Psoas muscle (tissue), 8 donors: Measurements from ENCODE around the gene A3GALT2. TPM values are rescaled to one million over a fixed set of nuclear protein-coding genes. Genes with fewer than 3 reads are reported as not detected.

Experiments
- ATAC-seq, 4 donors: fragments of 200-7000 bp; cut with Tn5 transposase; one replicate each; pipeline ENCODE4 v1.9.1; 2020; ENCODE audit warnings: moderate library complexity in 3 of 4, mild to moderate bottlenecking in 2 of 4
- DNase-seq, 2 donors: peaks; one replicate each; pipeline ENCODE4 v3.0.0-alpha.2; 2020
- H3K27ac ChIP-seq: fragments of 200-600 bp; one replicate; pipeline ENCODE4 v1.8.0; 2022
- H3K27me3 ChIP-seq, 3 donors: fragments of 200-600 bp in 1 of 3; one replicate each; pipeline versions ENCODE4 v1.6.1 to v1.8.0; 2013 to 2022; ENCODE audit warnings: low read length in 2 of 3, mild to moderate bottlenecking in 2 of 3, moderate library complexity in 1 of 3; ENCODE audit not compliant: insufficient read depth in 3 of 3
- H3K36me3 ChIP-seq, 2 donors: fragments of 200-600 bp in 1 of 2; one replicate each; pipeline versions ENCODE4 v1.6.1 to v1.8.0; 2013 to 2022; ENCODE audit warnings: low read depth in 1 of 2, mild to moderate bottlenecking in 1 of 2, moderate library complexity in 1 of 2; ENCODE audit not compliant: insufficient read depth in 1 of 2
- H3K4me1 ChIP-seq: fragments of 200-600 bp; one replicate; pipeline ENCODE4 v1.8.0; 2022
- H3K4me3 ChIP-seq: fragments of 200-600 bp; one replicate; pipeline ENCODE4 v1.8.0; 2022; ENCODE audit warnings: mild to moderate bottlenecking
- H3K9me3 ChIP-seq: fragments of 200-600 bp; one replicate; pipeline ENCODE4 v1.8.0; 2022
- CTCF ChIP-seq: fragments of 200-600 bp; IDR thresholded peaks from one replicate; pipeline ENCODE4 v1.8.0; 2022; ENCODE audit warnings: antibody characterized with exemption
- WGBS, 3 donors: extraction: QIAGEN DNeasy Blood & Tissue Kit; methylation state at CpG; one replicate each; pipeline versions ENCODE4 v1.1.6 to v1.1.7; 2013; 5-methylcytosine and 5-hydroxymethylcytosine counted together
- intact Hi-C, 2 donors: fragments of 100-400 bp; cut with DNase I; formaldehyde crosslinking; loops; one replicate each; pipeline versions ENCODE4 v1.11.0 to v1.14.2; 2022
- polyA plus RNA-seq, 3 donors: library from polyadenylated mRNA; stranded (reverse); fragments of 200-250 nt; gene quantifications; one replicate each; pipeline ENCODE4 v1.2.3, GENCODE V29; 2013
- total RNA-seq, 4 donors: library from RNA; stranded (reverse); fragmentation: NEBNext Ultra II Directional in 2 of 4; extraction: Animal tissue kit (Norgen Biotek cat#: 25700) in 2 of 4; gene quantifications; one replicate each; pipeline versions ENCODE4 v1.2.1 to v1.2.4, GENCODE V29; 2021 to 2023
- donor health status: healthy with polysubstance abuse.
- donor health status: DM: no; HTN: no; CAD: no; lungs with moderate emphysema.
- donor health status: Bipolar disorder and iron deficiency.
- donor health status: healthy.
- donor health status: DM: yes; HTN: yes; CAD: no.
- donor health status: DM: no; HTN: no; CAD: no.
- donor health status: DM: no; HTN: no; CAD: no.
- donor health status: DM: yes; HTN: yes; CAD: no.

Gene A3GALT2
- total and polyA plus RNA-seq, 7 donors, result not detected

- Histone ChIP-seq H3K9me3 (no peaks in the 10 kb centered on the region), H3K4me3 (no peak overlapping the region), H3K4me1 (no peaks in the 10 kb centered on the region), H3K27me3 (no peaks in the 10 kb centered on the region), H3K36me3 (peaks cover 0 to 5% of the 10 kb centered on the region in 2 donors), H3K27ac (no peak overlapping the region)
- DNase-seq (no peak), ATAC-seq (no peak)
- intact Hi-C loops, result no loop called here
- TF ChIP-seq CTCF, result no peak
- 61 to 64% (median 63%) methylated on average over 1 of the region's 1 CpG for WGBS, 3 donors
Measured at GRCh38 chr1:33317354-33317753, 3.5 kb downstream of the A3GALT2 start.

- ATAC-seq (no peak), DNase-seq (no peak)
- Histone ChIP-seq H3K4me1 (no peaks in the 10 kb centered on the region), H3K27ac (no peak overlapping the region), H3K9me3 (no peaks in the 10 kb centered on the region), H3K27me3 (no peaks in the 10 kb centered on the region), H3K4me3 (no peak overlapping the region), H3K36me3 (no peaks in the 10 kb centered on the region)
- TF ChIP-seq CTCF, result no peak
- 60 to 89% (median 68%) methylated on average over 2 of the region's 2 CpGs for WGBS, 3 donors
- intact Hi-C loops, result no loop called here
Measured at GRCh38 chr1:33316601-33317000, 4.3 kb downstream of the A3GALT2 start.

GRCh38 chr1:33314416-33314815 is 6.5 kb downstream of the A3GALT2 start:
- no peak for ATAC-seq
- WGBS, 3 donors, result 89 to 91% (median 89%) methylated on average over 9 of the region's 9 CpGs
- Histone ChIP-seq H3K27me3 (no peaks in the 10 kb centered on the region), H3K4me3 (no peak overlapping the region), H3K4me1 (no peaks in the 10 kb centered on the region), H3K27ac (no peak overlapping the region), H3K36me3 (no peaks in the 10 kb centered on the region), H3K9me3 (no peaks in the 10 kb centered on the region)
- TF ChIP-seq CTCF, result no peak
- intact Hi-C loops, result no loop called here
- no peak for DNase-seq

- no peaks in the 10 kb centered on the region for H3K9me3 ChIP-seq
- no peak for TF ChIP-seq CTCF
- 72 to 81% (median 78%) methylated on average over 5 of the region's 5 CpGs for WGBS, 3 donors
- no peaks in the 10 kb centered on the region for H3K36me3 ChIP-seq
- DNase-seq (peak in 1 of 2 donors; percentile 40), ATAC-seq (peak in 1 of 4 donors; percentile 23)
- intact Hi-C loops, result no loop called here
- no peak overlapping the region for H3K4me3 ChIP-seq
- no peak overlapping the region for H3K27ac ChIP-seq
- H3K27me3 ChIP-seq, result no peaks in the 10 kb centered on the region
- H3K4me1 ChIP-seq, result no peaks in the 10 kb centered on the region
Measured at GRCh38 chr1:33312413-33312749, 8.5 kb downstream of the A3GALT2 start.

- 90 to 93% (median 91%) methylated on average over 7 of the region's 7 CpGs for WGBS, 3 donors
- no peak for ATAC-seq
- DNase-seq, result no peak
- H3K27ac ChIP-seq, result no peak overlapping the region
- TF ChIP-seq CTCF, result no peak
- no peaks in the 10 kb centered on the region for H3K36me3 ChIP-seq
- peaks cover 0 to under 1% (median 0%) of the 10 kb centered on the region in 3 donors for H3K27me3 ChIP-seq
- peaks cover 3% of the 10 kb centered on the region for H3K4me1 ChIP-seq
- intact Hi-C loops, result no loop called here
- H3K4me3 ChIP-seq, result no peak overlapping the region
- no peaks in the 10 kb centered on the region for H3K9me3 ChIP-seq
Measured at GRCh38 chr1:33311706-33312412, 9.0 kb downstream of the A3GALT2 start.
